AG04449 (cell line): ENCODE data around the gene TRPM1.

Source experiments
- CTCF ChIA-PET: fragments of 350-600 bp; formaldehyde crosslinking; extraction: SDS; loops from one replicate; lab custom pipeline; 2021; ENCODE audit warnings: antibody characterized with exemption; lab: Yijun Ruan, JAX
- POLR2A ChIA-PET: fragments of 400-600, 350-600 bp; formaldehyde crosslinking; extraction: SDS; loops from one replicate; lab custom pipeline; 2020; ENCODE audit warnings: antibody characterized with exemption, inconsistent platforms; lab: Yijun Ruan, JAX
- DNase-seq: peaks from one replicate; pipeline ENCODE4 v3.0.0-alpha.2; 2010; ENCODE audit warnings: low read depth, low spot score
- H3K4me3 ChIP-seq: 2 replicates; pipeline ENCODE4 v1.5.1; 2011; ENCODE audit warnings: low read depth, mild to moderate bottlenecking, control low read depth, low read length
- CTCF ChIP-seq: IDR thresholded peaks from one replicate; pipeline ENCODE4 v1.5.1; 2011; ENCODE audit warnings: mild to moderate bottlenecking, moderate library complexity, low read length, control low read depth, inconsistent platforms; ENCODE audit not compliant: insufficient read depth; ENCODE audit errors: missing control alignments

The TRPM1 gene

DNA sequence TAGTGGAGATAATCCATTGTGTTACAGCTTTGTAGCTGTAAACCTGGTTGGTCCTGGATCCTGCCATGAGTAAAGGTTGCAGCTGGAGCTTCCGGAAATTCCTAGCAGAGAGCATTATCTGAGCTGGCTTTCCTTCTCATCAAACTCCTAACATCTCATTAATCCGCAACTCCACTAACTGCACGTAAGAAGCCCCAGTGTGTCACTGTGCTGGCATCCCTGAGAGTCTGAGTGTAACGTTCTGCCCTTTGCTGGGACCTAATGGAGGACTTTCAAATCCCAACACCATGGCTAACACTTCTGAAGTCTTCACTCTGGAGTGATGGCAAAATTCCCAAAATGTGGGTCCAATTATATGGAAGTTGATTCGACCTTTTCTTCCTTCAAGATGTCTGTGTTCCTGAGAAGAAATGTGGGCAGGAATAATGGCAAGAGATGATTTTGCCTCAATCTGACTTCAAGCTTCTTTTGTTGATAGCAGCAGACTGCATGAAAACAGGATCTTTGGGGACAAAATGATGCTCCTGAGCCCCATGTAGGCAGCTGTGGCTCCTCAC, 9.6 kb upstream of the TRPM1 start:
- H3K4me3 ChIP-seq, result no peak overlapping the region
- TF ChIP-seq CTCF, result no peak
- POLR2A ChIA-PET, result no interaction called here
- no peak for DNase-seq
- CTCF ChIA-PET, result interaction anchor here (0.6 to 2.4 kb wide), 2 partner anchors 16 to 18 kb away, joined by 3 to 17 read pairs; no protein-coding TSS in a partner anchor

DNA sequence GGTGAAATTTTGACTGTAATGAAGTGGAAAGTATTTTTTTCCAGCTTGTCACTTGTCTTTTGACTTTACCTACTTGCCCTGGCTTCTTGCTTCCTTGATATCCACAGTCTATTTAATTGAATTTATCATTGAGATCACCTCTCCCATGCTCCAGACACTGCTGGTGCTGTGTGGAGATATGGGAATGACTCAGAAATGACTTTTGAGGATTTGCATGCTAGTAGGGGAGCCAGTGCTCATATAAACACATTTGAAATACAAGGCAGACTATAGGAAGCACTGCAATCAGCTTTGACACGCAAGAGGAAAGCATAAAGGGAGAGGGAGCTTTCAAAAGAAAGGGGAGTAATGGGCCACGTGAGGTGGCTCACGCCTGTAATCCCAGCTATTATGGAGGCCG, 7.3 kb upstream of the TRPM1 start:
- H3K4me3 ChIP-seq, result no peak overlapping the region
- ChIA-PET CTCF (interaction anchor here (0.7 to 3.2 kb wide), 3 partner anchors 11 to 223 kb away, joined by 3 to 21 read pairs (median 3); no protein-coding TSS in a partner anchor), POLR2A (no interaction called here)
- no peak for TF ChIP-seq CTCF
- DNase-seq, result no peak

DNA sequence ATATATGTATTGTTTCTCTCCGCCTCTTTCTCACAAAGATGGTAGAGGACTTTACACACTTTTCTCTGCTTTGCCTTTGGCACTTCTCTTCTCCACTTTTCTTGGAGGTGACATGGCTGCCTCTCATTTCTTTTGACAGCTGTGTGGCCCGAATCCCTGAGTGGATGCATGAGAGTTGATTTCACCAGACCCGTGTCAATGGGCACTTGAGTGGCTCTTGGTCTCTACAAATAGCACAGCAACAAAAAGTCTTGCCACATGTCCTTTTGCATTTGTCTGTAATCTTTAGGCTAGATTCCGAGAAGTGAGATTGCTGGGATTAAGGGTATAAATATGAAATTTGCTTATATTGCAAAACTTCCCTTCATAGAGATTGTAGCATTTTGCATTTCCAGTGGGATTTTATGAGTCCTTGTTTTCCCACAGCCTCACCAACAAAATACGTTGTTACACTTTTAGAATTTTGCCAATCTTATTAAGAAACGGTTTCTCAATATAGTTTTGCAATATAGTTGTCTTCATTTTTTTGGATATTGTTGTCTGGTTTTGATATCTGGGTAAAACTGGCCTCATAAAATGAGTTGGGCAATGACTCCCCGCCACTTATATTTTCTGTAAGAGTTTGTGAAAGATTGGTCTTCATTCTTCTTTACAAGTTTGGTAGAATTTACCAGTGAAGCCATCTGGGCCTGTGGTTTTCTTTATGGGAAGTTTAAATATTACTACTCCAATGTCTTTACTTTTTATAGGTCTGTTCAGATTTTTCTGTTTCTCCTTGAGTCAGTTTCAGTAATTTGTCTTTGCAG, 5.2 kb upstream of the TRPM1 start:
- H3K4me3 ChIP-seq, result no peak overlapping the region
- TF ChIP-seq CTCF, result no peak
- no peak for DNase-seq
- CTCF ChIA-PET, result no interaction called here
- POLR2A ChIA-PET, result no interaction called here

DNA sequence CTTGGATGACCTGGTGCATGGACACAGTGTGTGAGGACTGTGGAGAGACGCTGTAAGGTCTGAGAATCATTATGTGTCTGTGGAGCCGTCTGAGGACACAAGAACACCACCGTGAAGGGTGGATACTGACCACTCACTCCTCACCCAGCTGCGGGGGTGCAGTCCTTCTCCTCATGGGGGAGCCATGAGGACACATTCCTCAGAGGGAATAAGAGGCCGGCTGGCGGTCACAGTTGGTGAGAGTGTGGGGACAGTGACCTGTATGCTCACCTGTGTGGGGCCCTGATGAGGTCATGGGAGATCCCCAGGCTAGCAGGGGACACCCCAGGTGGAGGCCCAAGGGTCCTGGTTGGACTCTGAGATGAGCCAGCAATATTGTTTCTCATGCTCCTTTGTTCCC, 2.5 kb upstream of the TRPM1 start:
- no peak overlapping the region for H3K4me3 ChIP-seq
- DNase-seq, result no peak
- CTCF ChIA-PET, result interaction anchor here (0.9 kb wide), 1 partner anchor 25 kb away, joined by 3 read pairs; no protein-coding TSS in a partner anchor
- POLR2A ChIA-PET, result no interaction called here
- no peak for TF ChIP-seq CTCF

DNA sequence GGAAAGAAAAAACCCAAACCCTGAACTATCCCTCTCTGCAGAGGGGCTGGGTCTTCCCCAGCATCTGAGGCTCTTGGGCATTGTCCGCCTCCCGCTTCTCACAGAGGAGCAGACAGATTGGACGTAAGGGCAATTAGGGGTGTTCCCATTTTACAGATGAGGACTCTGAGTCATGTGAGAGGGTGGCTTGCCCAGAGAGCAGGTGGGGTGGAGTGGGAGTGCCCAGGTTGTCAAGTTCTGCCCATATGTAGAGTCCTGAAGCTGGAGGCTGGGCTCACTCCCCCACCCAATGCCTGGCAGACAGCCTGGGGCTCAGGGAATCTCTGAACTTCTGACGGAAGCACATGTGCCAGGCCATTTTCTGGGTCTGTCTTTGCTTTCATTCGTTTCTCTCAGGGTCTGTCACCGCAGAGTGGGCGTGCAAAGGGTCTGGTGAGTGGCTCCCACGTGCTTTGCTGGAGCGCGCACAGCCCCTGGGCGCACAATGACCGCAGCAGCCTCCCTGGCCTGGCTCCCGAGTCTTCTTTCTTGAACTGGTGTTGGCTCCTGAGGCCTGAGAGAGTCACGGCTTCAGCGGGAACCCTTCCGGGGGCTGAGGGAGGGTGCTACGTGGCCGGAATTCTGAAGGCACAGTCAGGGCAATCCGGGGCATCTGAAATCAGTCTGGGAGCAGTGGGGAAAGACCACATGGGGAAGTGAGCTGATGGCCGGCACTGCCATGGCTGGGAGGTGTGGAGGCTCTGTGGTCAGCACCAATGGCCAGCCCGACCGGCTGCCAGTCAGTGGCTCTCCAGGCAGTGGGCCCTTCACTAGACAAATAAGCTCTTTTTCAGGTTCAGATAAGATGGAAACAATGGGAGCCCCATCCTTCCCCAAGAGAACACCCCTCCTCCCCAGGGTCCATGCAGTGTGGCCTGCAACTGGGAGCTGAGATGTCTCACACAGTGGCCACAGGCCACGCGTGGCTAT, 1.1 kb upstream of the TRPM1 start:
- POLR2A ChIA-PET, result no interaction called here
- TF ChIP-seq CTCF, result no peak
- H3K4me3 ChIP-seq, result no peak overlapping the region
- DNase-seq, result no peak
- CTCF ChIA-PET, result interaction anchor here (1.8 kb wide), 1 partner anchor 26 kb away, joined by 9 read pairs; no protein-coding TSS in a partner anchor

- no peak overlapping the region for H3K4me3 ChIP-seq
- POLR2A ChIA-PET, result no interaction called here
- no peak for TF ChIP-seq CTCF
- CTCF ChIA-PET, result interaction anchor here (1.8 kb wide), 1 partner anchor 27 kb away, joined by 9 read pairs; no protein-coding TSS in a partner anchor
- DNase-seq, result no peak
These were observed 455 bp upstream of the TRPM1 start for GRCh38 chr15:31102039-31102321.
